Left ventricle myocardium inferior (tissue), 1 donor: ENCODE data around the gene SH3PXD2A. TPM values are rescaled to one million over a fixed set of nuclear protein-coding genes. Genes with fewer than 3 reads are reported as not detected.

Experiments
- DNase-seq: peaks from one replicate; pipeline ENCODE4 v3.0.0-alpha.2; 2020
- H3K27ac ChIP-seq: fragments of 200-600 bp; replicated peaks from 2 replicates; pipeline ENCODE4 v1.8.0; 2021
- H3K27me3 ChIP-seq: fragments of 200-600 bp; 2 replicates; pipeline ENCODE4 v1.8.0; 2021; ENCODE audit warnings: low read depth
- H3K36me3 ChIP-seq: fragments of 200-600 bp; 2 replicates; pipeline ENCODE4 v1.8.0; 2021
- H3K4me1 ChIP-seq: fragments of 200-600 bp; 2 replicates; pipeline ENCODE4 v1.8.0; 2021
- H3K4me3 ChIP-seq: fragments of 200-600 bp; 2 replicates; pipeline ENCODE4 v1.8.0; 2021; ENCODE audit warnings: mild to moderate bottlenecking, moderate library complexity
- H3K9me3 ChIP-seq: fragments of 200-600 bp; replicated peaks from 2 replicates; pipeline ENCODE4 v1.8.0; 2021
- intact Hi-C: fragments of 100-400 bp; cut with micrococcal nuclease; formaldehyde crosslinking; loops from one replicate; pipeline ENCODE4 v1.11.0; 2022
- total RNA-seq: library from RNA; stranded (reverse); fragmentation: NEBNext Ultra II Directional; extraction: Animal tissue kit (Norgen Biotek cat#: 25700); gene quantifications from one replicate; pipeline ENCODE4 v1.2.1, GENCODE V29; 2021
- TF ChIP-seq, protein P1 (sequence below): fragments of 200-600 bp; IDR thresholded peaks from 2 replicates; pipeline ENCODE4 v1.8.0; 2021; ENCODE audit warnings: antibody characterized with exemption, mild to moderate bottlenecking, borderline replicate concordance
- donor health status: DM: no; HTN: yes; CAD: no; lungs with severe emphysema.

SH3PXD2A gene
- total RNA-seq, 1 donor from 2014 or later = 34.4 TPM

DNA sequence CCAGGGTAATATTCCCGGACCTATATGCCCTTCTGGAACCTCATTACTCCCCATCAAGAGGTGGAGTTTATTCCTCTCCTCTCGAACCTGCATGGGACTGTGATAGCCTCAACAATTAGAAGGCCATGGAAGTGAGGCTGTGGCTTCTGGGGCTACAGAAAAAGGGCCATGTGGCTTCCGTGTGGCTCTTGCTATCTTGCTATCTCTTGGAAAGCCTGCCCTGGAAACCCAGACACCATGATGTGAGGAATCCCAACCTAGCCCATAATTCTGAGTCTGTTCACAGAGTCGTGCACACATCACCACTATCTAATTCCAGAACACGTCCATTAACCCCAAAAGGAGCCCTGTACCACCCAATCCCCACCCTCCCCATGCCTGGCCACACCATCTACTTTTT lies 20.8 kb upstream of the SH3PXD2A start:
- no peak overlapping the region for H3K27ac ChIP-seq
- no peak overlapping the region for H3K4me3 ChIP-seq
- TF ChIP-seq, protein P1, sequence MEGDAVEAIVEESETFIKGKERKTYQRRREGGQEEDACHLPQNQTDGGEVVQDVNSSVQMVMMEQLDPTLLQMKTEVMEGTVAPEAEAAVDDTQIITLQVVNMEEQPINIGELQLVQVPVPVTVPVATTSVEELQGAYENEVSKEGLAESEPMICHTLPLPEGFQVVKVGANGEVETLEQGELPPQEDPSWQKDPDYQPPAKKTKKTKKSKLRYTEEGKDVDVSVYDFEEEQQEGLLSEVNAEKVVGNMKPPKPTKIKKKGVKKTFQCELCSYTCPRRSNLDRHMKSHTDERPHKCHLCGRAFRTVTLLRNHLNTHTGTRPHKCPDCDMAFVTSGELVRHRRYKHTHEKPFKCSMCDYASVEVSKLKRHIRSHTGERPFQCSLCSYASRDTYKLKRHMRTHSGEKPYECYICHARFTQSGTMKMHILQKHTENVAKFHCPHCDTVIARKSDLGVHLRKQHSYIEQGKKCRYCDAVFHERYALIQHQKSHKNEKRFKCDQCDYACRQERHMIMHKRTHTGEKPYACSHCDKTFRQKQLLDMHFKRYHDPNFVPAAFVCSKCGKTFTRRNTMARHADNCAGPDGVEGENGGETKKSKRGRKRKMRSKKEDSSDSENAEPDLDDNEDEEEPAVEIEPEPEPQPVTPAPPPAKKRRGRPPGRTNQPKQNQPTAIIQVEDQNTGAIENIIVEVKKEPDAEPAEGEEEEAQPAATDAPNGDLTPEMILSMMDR = no peak
- no peaks in the 10 kb centered on the region for H3K9me3 ChIP-seq
- H3K4me1 ChIP-seq = peaks cover 29% of the 10 kb centered on the region
- intact Hi-C loops = no loop called here
- no peak for DNase-seq
- H3K36me3 ChIP-seq = peaks cover 65% of the 10 kb centered on the region
- no peaks in the 10 kb centered on the region for H3K27me3 ChIP-seq

DNA sequence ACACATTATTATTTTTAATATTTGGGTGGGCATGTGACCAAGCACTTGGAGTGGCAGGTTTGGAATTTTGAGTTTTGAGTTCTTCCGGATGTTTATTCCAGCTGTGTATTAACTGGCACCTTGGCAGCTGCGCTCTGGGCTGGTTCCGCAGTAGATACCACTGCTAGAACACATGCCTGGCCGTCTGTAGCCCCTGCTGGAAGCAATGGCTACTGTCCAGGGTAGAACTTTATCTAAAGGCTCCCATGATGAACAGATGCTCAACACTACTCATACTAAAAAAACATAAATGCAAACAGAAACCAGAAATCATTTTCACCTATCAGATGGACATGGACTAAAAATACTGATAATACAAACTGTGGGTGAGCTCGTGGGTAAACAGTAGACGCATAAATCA lies 19.4 kb upstream of the SH3PXD2A start:
- no peak overlapping the region for H3K27ac ChIP-seq
- H3K9me3 ChIP-seq = no peaks in the 10 kb centered on the region
- peaks cover 16% of the 10 kb centered on the region for H3K4me1 ChIP-seq
- TF ChIP-seq, protein P1 = peak; percentile 41
- no peaks in the 10 kb centered on the region for H3K27me3 ChIP-seq
- intact Hi-C loops = no loop called here
- no peak overlapping the region for H3K4me3 ChIP-seq
- DNase-seq = no peak
- H3K36me3 ChIP-seq = peaks cover 50% of the 10 kb centered on the region

DNA sequence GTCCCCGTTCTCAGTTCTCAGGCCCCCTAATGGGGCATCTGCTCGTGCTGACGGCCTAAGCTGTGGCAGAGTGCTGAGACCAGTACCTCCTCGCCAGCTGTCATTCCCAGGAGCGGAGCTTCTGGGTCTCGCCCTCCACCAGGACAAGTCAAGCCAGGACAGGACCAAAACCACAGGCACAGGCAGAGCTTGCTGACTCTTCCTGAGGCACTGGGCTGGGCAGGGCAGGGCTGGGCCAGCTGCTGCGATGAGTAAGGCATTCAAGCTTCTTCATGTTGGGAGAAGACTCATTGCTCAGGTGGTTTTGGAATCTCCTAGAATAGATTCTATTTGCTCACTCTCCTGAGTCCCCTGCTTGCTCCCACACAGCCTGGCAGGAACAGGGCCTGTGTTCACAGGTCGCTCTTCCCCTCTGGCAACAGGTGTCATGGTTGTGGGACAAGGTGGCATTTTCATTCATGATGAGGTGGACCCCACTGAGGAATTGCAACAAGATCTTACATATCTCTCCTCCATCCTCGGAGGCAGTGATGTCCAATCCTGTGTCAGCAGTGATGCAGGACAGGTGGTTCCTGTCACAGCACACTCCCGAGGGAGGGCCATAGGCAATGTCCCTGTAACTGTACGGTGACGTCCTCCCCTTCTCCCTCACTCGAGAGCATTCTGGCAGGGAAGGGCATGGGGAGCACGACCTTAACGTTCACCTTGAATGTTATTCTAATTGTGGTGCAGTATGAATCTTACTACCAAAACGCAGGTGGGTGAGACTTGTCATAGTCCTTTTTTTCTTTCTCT lies 17.0 kb upstream of the SH3PXD2A start:
- H3K36me3 ChIP-seq = peaks cover 27% of the 10 kb centered on the region
- no peak for DNase-seq
- no peak overlapping the region for H3K27ac ChIP-seq
- H3K27me3 ChIP-seq = no peaks in the 10 kb centered on the region
- intact Hi-C loops = no loop called here
- no peaks in the 10 kb centered on the region for H3K9me3 ChIP-seq
- H3K4me1 ChIP-seq = peaks cover 12% of the 10 kb centered on the region
- TF ChIP-seq, protein P1 = no peak
- no peak overlapping the region for H3K4me3 ChIP-seq

DNA sequence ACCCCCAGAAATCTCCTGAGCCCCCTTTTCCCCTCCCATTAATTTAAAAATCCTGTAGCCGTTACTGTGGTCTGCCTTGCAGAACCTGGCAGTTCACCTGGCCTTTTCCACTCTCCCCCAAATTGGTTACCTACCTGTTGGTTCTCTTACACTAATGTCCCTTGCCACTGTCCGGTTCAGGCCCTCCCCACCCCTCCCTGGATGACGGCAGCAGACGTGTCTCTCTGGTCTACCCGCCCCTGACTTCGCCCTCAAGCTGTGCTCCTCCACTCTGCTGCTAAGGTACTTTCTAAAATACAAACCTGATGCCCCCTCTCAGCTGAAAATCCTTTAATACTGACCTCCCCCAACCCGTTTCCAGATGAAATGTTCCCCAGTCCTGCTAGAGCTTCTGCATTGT lies 15.6 kb upstream of the SH3PXD2A start:
- Histone ChIP-seq H3K27me3 (no peaks in the 10 kb centered on the region), H3K9me3 (peaks cover 2% of the 10 kb centered on the region), H3K4me1 (peaks cover 12% of the 10 kb centered on the region), H3K27ac (no peak overlapping the region), H3K4me3 (no peak overlapping the region), H3K36me3 (peaks cover 19% of the 10 kb centered on the region)
- DNase-seq = no peak
- TF ChIP-seq, protein P1 = no peak
- intact Hi-C loops = no loop called here

DNA sequence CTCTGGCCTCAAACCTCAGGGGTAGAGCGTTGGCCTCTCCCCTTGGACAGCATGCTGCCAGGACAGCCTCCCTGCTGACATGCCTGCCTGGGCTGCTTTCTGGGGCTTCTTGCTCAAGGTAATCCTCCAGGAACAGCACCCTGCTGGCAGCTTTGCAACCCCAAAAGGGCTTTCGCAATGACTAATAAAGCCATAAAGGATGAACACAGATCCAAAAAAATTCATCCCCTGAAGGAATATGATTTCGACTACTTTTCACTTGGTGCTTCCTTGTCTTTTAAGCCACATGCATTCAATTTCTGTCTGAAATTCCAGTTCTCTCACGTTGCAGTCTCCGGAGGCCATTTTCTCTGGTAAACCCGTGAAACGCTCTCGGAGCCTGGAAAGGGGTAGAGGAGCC lies 15.1 kb upstream of the SH3PXD2A start:
- Histone ChIP-seq H3K27me3 (no peaks in the 10 kb centered on the region), H3K27ac (no peak overlapping the region), H3K9me3 (peaks cover 6% of the 10 kb centered on the region), H3K4me3 (no peak overlapping the region), H3K4me1 (peaks cover 12% of the 10 kb centered on the region), H3K36me3 (peaks cover 19% of the 10 kb centered on the region)
- DNase-seq = no peak
- TF ChIP-seq, protein P1 = no peak
- intact Hi-C loops = no loop called here
